ENCODE data around the gene BLMH. TPM values are rescaled to one million over a fixed set of nuclear protein-coding genes. Genes with fewer than 3 reads are reported as not detected.

Gene BLMH
- total RNA-seq, 4 donors from 2014 or later = 16.6 to 22.4 (median 20.8) TPM

DNA sequence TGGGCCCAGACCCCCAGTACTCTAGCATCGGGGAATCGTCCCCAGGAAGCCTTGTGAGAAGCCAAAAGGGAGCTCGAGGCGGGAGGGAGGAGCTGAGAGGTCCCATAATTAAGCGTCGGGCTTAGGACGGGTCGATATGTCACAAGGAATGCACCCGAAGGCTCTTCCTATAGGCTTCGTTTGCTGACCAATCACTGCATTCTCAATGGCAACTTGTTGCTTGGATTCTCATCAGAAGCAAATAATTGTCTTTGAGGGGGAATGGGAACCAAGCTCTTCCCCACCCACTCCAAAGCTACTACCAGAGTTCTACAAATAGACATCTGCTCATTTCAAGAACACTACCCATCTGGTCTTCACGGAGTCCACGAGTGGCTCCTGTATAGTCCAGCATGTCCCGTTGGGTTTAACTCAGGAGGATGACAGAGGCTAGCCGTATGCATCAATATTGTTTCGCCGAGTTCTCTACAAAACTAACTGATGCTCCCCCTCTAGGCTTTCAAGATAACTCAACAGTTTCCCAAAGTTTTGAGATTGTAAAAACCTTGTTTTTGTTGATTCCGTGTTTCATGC is 628 bp upstream of the BLMH start:
- Histone ChIP-seq H3K9me3 (no peaks in the 10 kb centered on the region), H3K27me3 (no peaks in the 10 kb centered on the region), H3K4me1 (peaks cover 14 to 21% (median 15%) of the 10 kb centered on the region in 4 donors), H3K36me3 (peaks cover 3 to 19% (median 15%) of the 10 kb centered on the region in 4 donors), H3K4me3 (peak overlapping the region; percentile 76 to 92 (median 84)), H3K27ac (replicated peaks in 1 of 4) (peak overlapping the region; percentile 79 to 86 (median 82))
- intact Hi-C loops (cut with DNase I) = loop anchor here (10.0 kb wide), 1 partner anchor 82 kb away; the partner anchor contains the start of gene CPD
- DNase-seq (ENCODE audit: extremely low spot score) = no peak
- no peak for TF ChIP-seq POLR2A (IDR thresholded peaks at IDR 0.05; ENCODE audit: low read depth)
- TF ChIP-seq POLR2AphosphoS5 (IDR thresholded peaks at IDR 0.05) = no peak
- no peak for TF ChIP-seq EP300 (IDR thresholded peaks at IDR 0.05)
- TF ChIP-seq, protein P1, sequence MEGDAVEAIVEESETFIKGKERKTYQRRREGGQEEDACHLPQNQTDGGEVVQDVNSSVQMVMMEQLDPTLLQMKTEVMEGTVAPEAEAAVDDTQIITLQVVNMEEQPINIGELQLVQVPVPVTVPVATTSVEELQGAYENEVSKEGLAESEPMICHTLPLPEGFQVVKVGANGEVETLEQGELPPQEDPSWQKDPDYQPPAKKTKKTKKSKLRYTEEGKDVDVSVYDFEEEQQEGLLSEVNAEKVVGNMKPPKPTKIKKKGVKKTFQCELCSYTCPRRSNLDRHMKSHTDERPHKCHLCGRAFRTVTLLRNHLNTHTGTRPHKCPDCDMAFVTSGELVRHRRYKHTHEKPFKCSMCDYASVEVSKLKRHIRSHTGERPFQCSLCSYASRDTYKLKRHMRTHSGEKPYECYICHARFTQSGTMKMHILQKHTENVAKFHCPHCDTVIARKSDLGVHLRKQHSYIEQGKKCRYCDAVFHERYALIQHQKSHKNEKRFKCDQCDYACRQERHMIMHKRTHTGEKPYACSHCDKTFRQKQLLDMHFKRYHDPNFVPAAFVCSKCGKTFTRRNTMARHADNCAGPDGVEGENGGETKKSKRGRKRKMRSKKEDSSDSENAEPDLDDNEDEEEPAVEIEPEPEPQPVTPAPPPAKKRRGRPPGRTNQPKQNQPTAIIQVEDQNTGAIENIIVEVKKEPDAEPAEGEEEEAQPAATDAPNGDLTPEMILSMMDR (IDR thresholded peaks at IDR 0.05) = no peak
- 37% methylated on average over 12 of the region's 17 CpGs for WGBS

DNA sequence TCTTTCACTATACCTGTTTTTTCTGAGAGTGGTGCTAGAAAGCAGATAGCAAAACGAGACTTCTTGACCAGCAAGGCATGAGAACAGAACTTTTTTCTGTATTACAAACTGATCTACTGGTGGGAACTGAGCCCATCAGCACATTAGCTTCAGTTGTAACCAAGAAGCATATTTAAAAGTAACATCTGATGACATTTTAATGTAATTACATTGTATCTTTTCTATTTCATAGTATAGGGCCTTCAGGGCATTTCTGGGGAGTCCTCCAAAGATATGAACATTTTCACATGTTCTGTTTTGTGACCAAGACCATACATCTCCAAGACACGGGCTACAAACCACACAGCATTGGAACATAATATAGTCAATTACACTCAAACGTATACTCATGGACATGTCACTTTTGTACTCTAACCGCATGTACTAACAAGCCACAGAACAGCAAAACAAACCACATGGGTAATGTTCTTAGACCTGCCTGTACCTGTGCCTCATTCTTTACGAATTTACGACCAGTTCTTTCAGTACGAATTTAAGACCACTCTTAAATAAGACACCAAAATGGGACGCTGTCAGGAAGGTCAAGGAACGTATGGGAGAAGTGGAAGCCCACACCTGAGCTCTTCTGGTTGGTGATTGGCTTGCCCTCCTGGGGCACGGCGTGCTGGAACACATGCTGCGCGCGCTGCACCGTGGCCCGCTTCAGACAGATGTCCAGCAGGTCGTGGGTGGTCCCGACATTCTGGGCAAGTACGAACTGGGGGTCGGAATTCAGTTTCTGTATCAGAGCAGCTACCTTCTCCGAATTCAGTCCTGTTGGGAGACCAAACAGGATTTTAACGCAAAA is 825 bp downstream of the BLMH start:
- TF ChIP-seq, protein P1 (IDR thresholded peaks at IDR 0.05) = no peak
- no peak for TF ChIP-seq POLR2AphosphoS5 (IDR thresholded peaks at IDR 0.05)
- TF ChIP-seq POLR2A (IDR thresholded peaks at IDR 0.05; ENCODE audit: low read depth) = no peak
- no peak for TF ChIP-seq EP300 (IDR thresholded peaks at IDR 0.05)
- Histone ChIP-seq H3K9me3 (no peaks in the 10 kb centered on the region), H3K27ac (replicated peaks in 1 of 4) (peak overlapping the region; percentile 79 to 86 (median 82)), H3K36me3 (peaks cover 17 to 33% (median 29%) of the 10 kb centered on the region in 4 donors), H3K4me1 (peaks cover 14 to 21% (median 15%) of the 10 kb centered on the region in 4 donors), H3K27me3 (no peaks in the 10 kb centered on the region), H3K4me3 (peak overlapping the region; percentile 76 to 92 (median 84))
- no peak for DNase-seq (ENCODE audit: extremely low spot score)
- intact Hi-C loops (cut with DNase I) = loop anchor here (10.0 kb wide), 1 partner anchor 84 kb away; the partner anchor contains the start of gene CPD
- WGBS = 5% methylated on average over 17 of the region's 22 CpGs

DNA sequence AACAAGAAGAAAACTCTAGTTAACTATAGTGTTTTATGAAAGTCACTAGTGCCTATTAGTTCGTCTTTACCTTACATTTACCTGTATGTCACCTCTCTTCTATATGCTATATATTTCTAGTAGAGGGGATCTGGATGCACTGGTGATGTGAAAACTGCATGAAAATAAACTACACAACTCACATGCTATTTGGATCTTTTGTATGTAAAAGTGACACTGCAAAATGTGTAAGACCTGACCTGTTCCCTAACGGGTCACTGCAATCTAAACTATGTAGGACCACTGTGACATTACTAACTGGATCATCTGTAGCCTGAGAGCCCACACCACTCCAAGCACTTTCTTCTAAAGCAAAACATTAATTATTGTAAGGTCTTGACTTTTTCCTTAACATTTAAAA is 1.7 kb downstream of the BLMH start:
- TF ChIP-seq, protein P1 (IDR thresholded peaks at IDR 0.05) = no peak
- TF ChIP-seq POLR2AphosphoS5 (IDR thresholded peaks at IDR 0.05) (no peak), EP300 (IDR thresholded peaks at IDR 0.05) (no peak), POLR2A (IDR thresholded peaks at IDR 0.05; ENCODE audit: low read depth) (no peak)
- Histone ChIP-seq H3K36me3 (peaks cover 18 to 41% (median 37%) of the 10 kb centered on the region in 4 donors), H3K4me1 (peaks cover 14 to 21% (median 15%) of the 10 kb centered on the region in 4 donors), H3K27ac (replicated peaks in 1 of 4) (no peak overlapping the region), H3K27me3 (no peaks in the 10 kb centered on the region), H3K9me3 (no peaks in the 10 kb centered on the region), H3K4me3 (peak overlapping the region in 1 of 4 donors; percentile 82)
- intact Hi-C loops (cut with DNase I) = loop anchor here (10.0 kb wide), 1 partner anchor 85 kb away; the partner anchor contains the start of gene CPD
- no peak for DNase-seq (ENCODE audit: extremely low spot score)
- 77% methylated on average over 2 of the region's 2 CpGs for WGBS

DNA sequence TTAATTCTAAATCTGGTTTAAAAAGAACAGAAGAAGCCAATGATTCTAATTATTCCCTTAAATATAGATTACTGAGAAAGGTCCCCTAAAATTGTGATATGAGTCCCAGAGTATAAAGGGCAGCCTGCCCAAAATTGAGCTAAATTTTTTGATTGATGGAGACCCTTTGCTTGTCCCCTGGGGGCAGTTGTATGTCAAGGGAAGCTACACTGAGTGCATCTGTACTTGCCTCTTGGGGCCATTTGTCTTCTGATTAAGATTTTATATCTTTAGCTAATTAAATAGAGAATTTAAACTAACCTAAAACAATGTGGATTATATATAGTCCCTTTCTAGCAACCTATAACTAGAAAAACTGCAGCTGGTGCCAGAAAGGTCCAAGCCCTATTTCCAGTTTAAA is 12.6 kb downstream of the BLMH start:
- Histone ChIP-seq H3K4me1 (peaks cover 0 to 4% (median 0%) of the 10 kb centered on the region in 4 donors), H3K27me3 (no peaks in the 10 kb centered on the region), H3K4me3 (no peak overlapping the region), H3K27ac (replicated peaks in 1 of 4) (no peak overlapping the region), H3K9me3 (no peaks in the 10 kb centered on the region), H3K36me3 (peaks cover 6 to 96% (median 62%) of the 10 kb centered on the region in 4 donors)
- intact Hi-C loops (cut with DNase I) = no loop called here
- TF ChIP-seq, protein P1 (IDR thresholded peaks at IDR 0.05) = no peak
- TF ChIP-seq POLR2A (IDR thresholded peaks at IDR 0.05; ENCODE audit: low read depth) = no peak
- no peak for TF ChIP-seq POLR2AphosphoS5 (IDR thresholded peaks at IDR 0.05)
- DNase-seq (ENCODE audit: extremely low spot score) = no peak

All from esophagus muscularis mucosa (tissue), 4 donors.